T47D (cell line): ENCODE measurements around the gene GAPDHS.

Experiments used
- DNase-seq, 2 experiments: peaks; one replicate each; pipeline versions ENCODE4 v3.0.0 to v3.0.0-alpha.2; 2011 to 2012; ENCODE audit warnings: low read depth in 1 of 2, low spot score in 1 of 2
- JUND ChIP-seq: IDR thresholded peaks from 2 replicates; pipeline ENCODE4 v1.6.1; 2012; ENCODE audit warnings: low read depth
- in situ Hi-C: cut with HindIII; loops from 2 replicates; pipeline ENCODE4 v1.10.0; 2016; ENCODE audit warnings: low sequenced_read_pairs, low pct_unique_long_range_greater_than_20kb

The GAPDHS gene

DNA sequence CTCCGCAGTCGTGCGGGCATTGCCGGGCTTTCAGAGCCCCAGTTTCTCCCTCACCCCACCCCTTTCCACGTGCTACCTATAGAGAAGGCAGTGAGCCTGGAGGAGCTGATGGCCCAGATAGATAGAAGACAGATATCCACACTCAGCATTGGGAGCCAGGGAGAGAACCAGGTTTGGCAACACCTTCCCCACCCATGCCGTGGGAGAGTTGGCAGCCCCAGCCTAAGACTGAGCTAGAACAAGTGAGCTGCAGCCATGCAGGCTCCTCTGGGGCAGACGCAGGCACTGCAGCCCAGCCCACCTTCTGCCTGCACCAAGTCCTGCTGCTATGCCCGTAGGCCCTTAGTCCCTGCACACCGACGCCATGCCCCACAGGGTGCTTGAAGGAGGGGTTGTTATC, 32.6 kb upstream of the GAPDHS start:
- in situ Hi-C loops, result no loop called here
- DNase-seq, result no peak
- TF ChIP-seq JUND, result no peak

- no peak for DNase-seq
- in situ Hi-C loops, result no loop called here
- no peak for TF ChIP-seq JUND
Measured at GRCh38 chr19:35501684-35502083, 31.6 kb upstream of the GAPDHS start.

DNA sequence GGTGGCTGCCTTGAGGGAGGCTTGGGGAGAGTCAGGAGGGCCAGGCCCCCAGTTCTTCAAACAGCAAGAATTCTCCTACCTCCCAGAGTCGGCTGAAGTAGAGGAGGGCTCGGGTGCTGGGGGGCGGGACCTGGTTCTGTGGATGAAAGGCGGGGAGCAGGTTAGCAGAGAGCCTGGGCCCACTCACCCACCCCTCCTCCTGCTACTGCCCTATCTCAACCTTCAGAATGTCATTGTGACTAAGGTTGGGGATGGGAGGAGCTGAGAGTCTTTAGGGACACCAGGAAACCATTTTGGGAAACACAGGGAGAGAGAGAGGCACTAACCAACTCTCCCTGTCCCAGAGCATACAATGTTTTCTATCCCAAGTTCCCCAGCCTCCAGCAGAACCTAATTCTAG, 30.5 kb upstream of the GAPDHS start:
- DNase-seq, result no peak
- in situ Hi-C loops, result no loop called here
- no peak for TF ChIP-seq JUND

GRCh38 chr19:35506011-35506410, 27.2 kb upstream of the GAPDHS start:
- in situ Hi-C loops, result no loop called here
- DNase-seq, result no peak
- TF ChIP-seq JUND, result no peak

DNA sequence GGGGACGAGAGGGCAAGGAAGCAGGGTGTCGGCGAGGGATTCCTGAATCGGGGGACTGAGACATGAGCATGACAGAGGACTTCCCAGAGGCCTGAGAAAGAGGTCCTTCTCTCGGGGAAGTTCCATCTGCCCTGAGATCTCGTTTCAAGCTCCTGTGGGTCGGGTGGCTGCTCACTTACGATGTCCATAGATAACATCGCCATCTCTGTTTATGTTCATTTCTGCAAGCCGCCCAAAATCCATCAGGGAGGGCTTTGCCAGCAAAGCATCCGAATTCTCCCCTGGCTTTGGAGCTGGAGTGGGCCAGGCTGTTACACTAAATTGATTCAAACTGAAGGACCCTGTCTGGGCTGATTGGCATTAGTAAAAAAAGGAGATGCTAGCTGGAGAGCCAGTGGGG, 25.7 kb upstream of the GAPDHS start:
- TF ChIP-seq JUND, result no peak
- DNase-seq, result no peak
- in situ Hi-C loops, result no loop called here

GRCh38 chr19:35508129-35508528, 25.1 kb upstream of the GAPDHS start:
- no peak for TF ChIP-seq JUND
- no peak for DNase-seq
- in situ Hi-C loops, result no loop called here

GRCh38 chr19:35509018-35509652, 24.1 kb upstream of the GAPDHS start:
- TF ChIP-seq JUND, result no peak
- DNase-seq, result peak; percentile 40 to 69

DNA sequence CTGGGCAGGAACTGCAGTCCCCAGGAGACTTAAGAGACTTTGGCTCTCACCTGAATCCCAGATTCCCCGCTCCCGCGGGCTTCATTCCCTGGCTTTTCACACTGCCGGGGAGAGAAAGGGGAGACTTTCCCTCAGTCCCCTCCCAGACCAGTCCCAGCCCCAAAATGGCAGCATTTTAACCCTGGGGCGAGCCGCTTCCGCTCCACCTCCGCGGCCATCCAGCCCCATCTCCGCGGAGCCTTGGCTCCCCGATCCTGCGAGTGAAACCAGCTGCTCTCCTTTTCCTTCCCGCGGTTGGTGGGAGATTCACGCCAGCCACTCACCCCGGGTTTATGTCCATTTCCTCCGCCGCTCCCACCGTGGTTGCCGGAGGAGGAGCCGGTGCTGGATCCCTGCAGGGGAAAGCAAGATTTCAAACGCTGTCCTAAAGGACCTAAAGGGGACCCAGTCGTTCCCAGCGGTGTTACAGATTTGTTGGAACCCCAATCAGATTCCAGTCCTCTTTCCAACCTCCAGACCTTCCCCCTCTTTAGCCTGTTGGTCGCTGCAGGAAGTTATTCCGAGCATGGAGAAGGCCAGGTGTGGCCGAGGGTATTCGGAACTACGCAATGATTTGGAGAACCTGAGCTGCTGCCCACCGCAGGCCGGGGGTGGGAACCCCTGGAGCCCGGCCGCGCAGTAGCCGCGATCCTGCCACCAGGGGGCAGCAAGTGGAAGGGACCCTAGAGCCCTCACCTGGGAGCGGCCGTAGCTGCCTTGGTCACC, 23.2 kb upstream of the GAPDHS start:
- in situ Hi-C loops, result no loop called here
- no peak for TF ChIP-seq JUND
- DNase-seq, result peak; percentile 83 to 86

More at GRCh38 chr19:35509018-35509652, 24.1 kb upstream of the GAPDHS start:
- in situ Hi-C loops, result no loop called here

DNA sequence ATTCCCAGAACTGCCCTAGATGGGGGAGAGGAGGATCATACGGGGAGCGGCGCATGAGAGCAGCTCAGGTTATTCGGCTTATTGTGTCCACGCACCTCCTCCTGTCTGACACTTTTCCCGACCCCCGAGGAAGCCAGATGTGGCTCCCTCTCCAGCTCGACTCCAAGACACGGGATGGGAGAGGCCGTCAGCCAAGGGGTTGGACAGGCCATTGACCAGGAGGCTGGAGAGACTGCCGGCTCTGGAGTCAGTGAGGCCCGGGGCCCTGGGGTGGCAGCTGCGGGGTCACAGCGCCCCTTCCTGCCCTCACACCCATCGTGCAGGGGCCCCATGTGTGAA, 22.7 kb upstream of the GAPDHS start:
- in situ Hi-C loops, result no loop called here
- no peak for DNase-seq
- TF ChIP-seq JUND, result no peak

DNA sequence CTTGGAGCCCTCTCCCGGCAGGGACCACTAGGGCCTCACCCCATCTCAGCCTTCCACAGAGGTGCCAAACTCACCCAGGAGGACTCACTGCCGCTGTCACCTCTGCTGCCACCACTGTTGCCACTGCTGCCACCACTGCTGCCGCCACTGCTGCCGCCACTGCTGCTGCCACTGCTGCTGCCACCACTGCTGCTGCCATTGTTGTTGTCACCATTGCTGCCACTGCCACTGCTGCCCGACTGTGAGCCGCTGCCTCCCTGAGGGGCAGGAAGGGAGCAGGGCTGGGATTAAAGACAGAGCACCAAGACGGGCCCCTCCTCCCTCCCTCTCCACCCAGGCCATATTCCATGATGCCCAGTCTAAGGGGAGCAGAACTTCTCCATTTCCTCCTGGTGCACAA, 21.9 kb upstream of the GAPDHS start:
- DNase-seq, result no peak
- in situ Hi-C loops, result no loop called here
- no peak for TF ChIP-seq JUND

DNA sequence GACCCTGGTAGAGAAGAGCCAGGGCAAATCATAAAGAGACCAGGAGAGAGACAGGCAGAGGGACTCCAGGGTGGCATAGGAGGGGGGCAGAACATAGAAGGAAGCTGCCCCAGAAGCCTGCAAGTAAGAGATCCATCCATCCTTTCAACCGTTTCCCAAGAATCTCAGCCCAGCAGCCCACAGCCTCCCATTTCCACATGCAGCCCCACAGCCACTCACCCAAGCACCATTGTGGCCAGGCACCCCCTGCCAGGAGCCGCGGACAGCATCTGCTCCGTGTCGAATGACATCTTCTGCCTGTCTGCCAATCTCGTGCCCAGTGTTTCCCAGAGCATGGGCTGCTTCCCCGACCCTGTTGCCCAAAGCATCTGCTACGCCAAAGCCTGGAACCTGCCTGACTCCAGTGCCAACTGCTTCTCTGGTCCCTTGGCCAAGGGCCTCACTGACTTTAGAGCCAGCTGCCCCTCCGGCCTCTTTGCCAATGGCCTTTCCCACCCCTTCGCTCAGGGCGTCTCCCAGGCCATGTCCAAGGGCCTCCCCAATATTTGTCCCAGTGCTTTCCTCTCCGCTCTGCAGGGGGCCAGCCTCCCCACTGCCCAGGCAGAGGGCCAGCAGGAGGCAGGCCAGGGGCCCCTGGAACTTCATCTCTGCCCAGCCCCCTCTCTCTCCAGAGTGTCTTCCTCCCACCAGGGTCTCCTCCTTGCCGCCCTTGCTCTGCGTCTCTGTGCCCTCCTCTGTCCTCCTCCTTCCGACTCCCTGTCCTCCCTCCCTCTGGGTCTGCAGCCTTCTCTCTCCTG, 20.2 kb upstream of the GAPDHS start:
- no peak for DNase-seq
- no peak for TF ChIP-seq JUND
- in situ Hi-C loops, result no loop called here

DNA sequence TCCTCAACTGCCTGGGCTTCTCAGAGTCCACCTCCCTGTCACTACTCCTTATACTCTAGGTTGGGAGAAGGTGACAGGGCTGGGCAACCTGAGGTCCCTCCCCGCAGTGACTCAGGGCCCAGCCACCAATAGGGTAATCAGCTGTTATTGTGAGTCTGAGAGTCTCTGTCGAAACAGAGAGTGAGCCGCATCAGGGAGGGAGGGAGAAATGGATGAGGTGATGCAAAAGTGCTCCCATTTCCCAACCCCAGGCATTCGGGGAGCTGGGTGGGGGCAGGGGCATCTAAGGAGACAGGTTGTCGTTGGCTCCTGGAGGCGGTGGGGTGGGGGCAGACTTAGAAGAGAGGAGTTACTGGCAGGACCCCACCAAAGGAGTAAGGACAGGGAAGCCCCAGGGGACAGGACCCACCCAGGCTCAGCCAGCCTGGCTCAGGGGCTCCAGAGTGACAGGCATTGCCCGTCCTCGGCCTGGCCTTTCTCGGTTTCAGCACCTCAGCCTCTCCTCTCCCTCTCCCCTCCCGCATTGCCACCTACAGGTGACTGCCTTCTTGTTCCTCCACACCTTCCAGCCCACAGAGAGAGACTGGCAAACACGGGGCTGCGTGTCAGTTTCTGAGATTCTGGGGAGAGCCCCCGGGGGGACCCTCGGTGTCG, 19.5 kb upstream of the GAPDHS start, which contains the start of gene DMKN:
TSS of gene DMKN (minus strand) at position 22 of the 654 bp plus-strand sequence. CDS start 174 bp downstream, outside the sequence.
- in situ Hi-C loops, result no loop called here
- peak; percentile 61 to 71 for DNase-seq
- no peak for TF ChIP-seq JUND
